Activated CD4-positive, alpha-beta T cell treated with anti-CD3 and anti-CD28 coated beads, Interleukin-2, amount 10 ng/mL, durations not matched to agents 7 days and 5 days (primary cell): ENCODE data around the gene OR51D1. TPM values are rescaled to one million over a fixed set of nuclear protein-coding genes. Genes with fewer than 3 reads are reported as not detected.
A peak's percentile ranks its signal among the peaks of the same experiment; 100 is the strongest.

Experiments used
- CTCF ChIA-PET: fragments of 350-600 bp; sonication (Branson Sonifier 250); formaldehyde crosslinking; loops from one replicate; lab custom pipeline; 2021; ENCODE audit warnings: antibody characterized with exemption; lab: Charles Lee
- POLR2A ChIA-PET: fragments of 350-600 bp; sonication (Branson Sonifier 250); formaldehyde crosslinking; loops from one replicate; lab custom pipeline; 2021; ENCODE audit warnings: antibody characterized with exemption; lab: Charles Lee
- DNase-seq: peaks from one replicate; pipeline ENCODE4 v3.0.0-alpha.2; 2020
- H3K27ac Mint-ChIP-seq: one replicate; pipeline ENCODE4 v1.8.0; 2021; ENCODE audit warnings: mild to moderate bottlenecking, moderate library complexity, mixed read lengths
- H3K27me3 Mint-ChIP-seq: one replicate; pipeline ENCODE4 v1.8.0; 2021; ENCODE audit warnings: mixed read lengths
- H3K36me3 Mint-ChIP-seq: one replicate; pipeline ENCODE4 v1.8.0; 2021; ENCODE audit warnings: low read depth, mixed read lengths
- H3K4me1 Mint-ChIP-seq: one replicate; pipeline ENCODE4 v1.8.0; 2021; ENCODE audit warnings: mixed read lengths
- H3K4me3 Mint-ChIP-seq: one replicate; pipeline ENCODE4 v1.8.0; 2021; ENCODE audit warnings: mild to moderate bottlenecking, moderate library complexity, mixed read lengths
- H3K9me3 Mint-ChIP-seq: one replicate; pipeline ENCODE4 v1.8.0; 2021; ENCODE audit warnings: mixed read lengths
- total RNA-seq, 2 experiments: library from RNA; stranded (reverse); gene quantifications; one replicate each; pipeline ENCODE4 v1.2.3, GENCODE V29; 2021

Gene OR51D1
- not detected for total RNA-seq

- H3K4me3 Mint-ChIP-seq = no peak within 1 kb of the TSS
- H3K4me1 Mint-ChIP-seq = no peaks in the 10 kb centered on the region
- no peaks in the 10 kb centered on the region for H3K36me3 Mint-ChIP-seq
- peak; percentile 74 for DNase-seq
- H3K9me3 Mint-ChIP-seq = no peaks in the 10 kb centered on the region
- POLR2A ChIA-PET = interaction anchor here (0.6 kb wide), 1 partner anchor 194 kb away, joined by 3 read pairs; no protein-coding TSS in a partner anchor
- H3K27me3 Mint-ChIP-seq = peaks cover 4% of the 10 kb centered on the region
- no peak within 1 kb of the TSS for H3K27ac Mint-ChIP-seq
- CTCF ChIA-PET = interaction anchor here (0.8 to 1.7 kb wide), 7 partner anchors 8 to 1254 kb away, joined by 3 to 6 read pairs (median 4); no protein-coding TSS in a partner anchor
These were observed at the start of gene OR51D1 for GRCh38 chr11:4636962-4637661. Gene OR51D1, plus strand, starts transcription at chr11:4637477. Its CDS starts 2,314 bp downstream, at chr11:4639791.

GRCh38 chr11:4589017-4589416 is 48.3 kb upstream of the OR51D1 start:
- Mint-ChIP-seq H3K4me1 (no peaks in the 10 kb centered on the region), H3K36me3 (no peaks in the 10 kb centered on the region), H3K4me3 (no peak overlapping the region), H3K27me3 (peaks cover 4% of the 10 kb centered on the region), H3K9me3 (no peaks in the 10 kb centered on the region), H3K27ac (no peak overlapping the region)
- ChIA-PET POLR2A (no interaction called here), CTCF (no interaction called here)
- no peak for DNase-seq

GRCh38 chr11:4593739-4594138 is 43.5 kb upstream of the OR51D1 start, which contains the start of gene OR52I1:
Gene OR52I1, plus strand, starts transcription at chr11:4594039. Its CDS starts 0 bp downstream, at chr11:4594039.
- Mint-ChIP-seq H3K4me1 (no peaks in the 10 kb centered on the region), H3K36me3 (peaks cover 9% of the 10 kb centered on the region), H3K9me3 (no peaks in the 10 kb centered on the region), H3K27me3 (no peaks in the 10 kb centered on the region), H3K27ac (no peak within 1 kb of the TSS), H3K4me3 (no peak within 1 kb of the TSS)
- no peak for DNase-seq
- ChIA-PET CTCF (interaction anchor here (1.3 kb wide), 1 partner anchor 12 kb away, joined by 3 read pairs; no protein-coding TSS in a partner anchor), POLR2A (no interaction called here)

GRCh38 chr11:4605057-4605456 is 32.2 kb upstream of the OR51D1 start:
- Mint-ChIP-seq H3K4me1 (peaks cover 31% of the 10 kb centered on the region), H3K9me3 (no peaks in the 10 kb centered on the region), H3K4me3 (no peak overlapping the region), H3K27me3 (no peaks in the 10 kb centered on the region), H3K36me3 (peaks cover 21% of the 10 kb centered on the region), H3K27ac (no peak overlapping the region)
- CTCF ChIA-PET = interaction anchor here (2.0 kb wide), 1 partner anchor 418 kb away, joined by 4 read pairs; no protein-coding TSS in a partner anchor
- no peak for DNase-seq
- POLR2A ChIA-PET = no interaction called here

- ChIA-PET POLR2A (no interaction called here), CTCF (interaction anchor here (0.8 to 0.9 kb wide), 3 partner anchors 11 to 15 kb away, joined by 3 read pairs; partner anchors contain the start of gene OR52I1)
- Mint-ChIP-seq H3K36me3 (peaks cover 14% of the 10 kb centered on the region), H3K9me3 (no peaks in the 10 kb centered on the region), H3K4me1 (peaks cover 37% of the 10 kb centered on the region), H3K27me3 (no peaks in the 10 kb centered on the region), H3K27ac (no peak overlapping the region), H3K4me3 (peak overlapping the region; percentile 91)
- no peak for DNase-seq
These were observed 30.9 kb upstream of the OR51D1 start for GRCh38 chr11:4606231-4607015.

DNA sequence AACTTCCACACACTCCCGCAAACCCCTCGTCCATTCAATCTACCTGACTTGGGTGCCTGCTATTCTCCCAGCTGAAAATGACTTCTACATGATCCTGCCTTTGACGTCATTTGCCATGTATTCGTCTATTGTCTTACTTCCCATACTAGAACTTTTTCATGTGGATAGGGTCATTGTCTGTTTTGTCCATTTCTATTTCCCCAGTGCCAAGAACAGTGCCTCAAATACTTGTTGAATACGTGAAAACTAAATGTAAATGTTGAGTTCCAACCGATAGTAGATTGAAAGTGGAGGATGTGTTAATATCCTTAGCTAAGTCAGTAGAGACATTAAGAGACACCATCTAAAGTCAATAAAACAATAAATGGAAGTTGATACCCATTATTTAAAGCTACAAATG is 30.2 kb upstream of the OR51D1 start:
- Mint-ChIP-seq H3K4me3 (peak overlapping the region; percentile 91), H3K9me3 (no peaks in the 10 kb centered on the region), H3K4me1 (peaks cover 37% of the 10 kb centered on the region), H3K27ac (peak overlapping the region; percentile 95), H3K36me3 (peaks cover 13% of the 10 kb centered on the region), H3K27me3 (no peaks in the 10 kb centered on the region)
- POLR2A ChIA-PET = no interaction called here
- CTCF ChIA-PET = interaction anchor here (0.8 to 0.9 kb wide), 2 partner anchors 12 to 15 kb away, joined by 3 read pairs; no protein-coding TSS in a partner anchor
- no peak for DNase-seq

GRCh38 chr11:4607781-4608666 is 29.3 kb upstream of the OR51D1 start, which contains the start of gene TRIM68:
Gene TRIM68, minus strand, starts transcription at chr11:4608231. Its CDS starts 2,727 bp downstream, at chr11:4605504.
- peak within 1 kb of the TSS; percentile 95 for H3K27ac Mint-ChIP-seq
- peak within 1 kb of the TSS; percentile 91 for H3K4me3 Mint-ChIP-seq
- no peaks in the 10 kb centered on the region for H3K27me3 Mint-ChIP-seq
- no peaks in the 10 kb centered on the region for H3K9me3 Mint-ChIP-seq
- CTCF ChIA-PET = no interaction called here
- H3K36me3 Mint-ChIP-seq = peaks cover 10% of the 10 kb centered on the region
- H3K4me1 Mint-ChIP-seq = peaks cover 37% of the 10 kb centered on the region
- DNase-seq = peak; percentile 96
- POLR2A ChIA-PET = no interaction called here

- POLR2A ChIA-PET = interaction anchor here (0.8 kb wide), 1 partner anchor 28 kb away, joined by 4 read pairs; no protein-coding TSS in a partner anchor
- Mint-ChIP-seq H3K4me1 (peaks cover 37% of the 10 kb centered on the region), H3K27me3 (peaks cover 6% of the 10 kb centered on the region), H3K27ac (peak overlapping the region; percentile 83), H3K9me3 (no peaks in the 10 kb centered on the region), H3K4me3 (peak overlapping the region; percentile 41), H3K36me3 (peaks cover 2% of the 10 kb centered on the region)
- CTCF ChIA-PET = no interaction called here
- peak; percentile 33 for DNase-seq
These were observed 26.9 kb upstream of the OR51D1 start for GRCh38 chr11:4610258-4610935.

GRCh38 chr11:4611986-4612385 is 25.3 kb upstream of the OR51D1 start:
- H3K27ac Mint-ChIP-seq = no peak overlapping the region
- ChIA-PET POLR2A (no interaction called here), CTCF (interaction anchor here (1.2 kb wide), 1 partner anchor 17 kb away, joined by 3 read pairs; no protein-coding TSS in a partner anchor)
- H3K4me3 Mint-ChIP-seq = no peak overlapping the region
- H3K27me3 Mint-ChIP-seq = peaks cover 6% of the 10 kb centered on the region
- peaks cover 2% of the 10 kb centered on the region for H3K9me3 Mint-ChIP-seq
- peaks cover 30% of the 10 kb centered on the region for H3K4me1 Mint-ChIP-seq
- no peaks in the 10 kb centered on the region for H3K36me3 Mint-ChIP-seq
- DNase-seq = no peak

DNA sequence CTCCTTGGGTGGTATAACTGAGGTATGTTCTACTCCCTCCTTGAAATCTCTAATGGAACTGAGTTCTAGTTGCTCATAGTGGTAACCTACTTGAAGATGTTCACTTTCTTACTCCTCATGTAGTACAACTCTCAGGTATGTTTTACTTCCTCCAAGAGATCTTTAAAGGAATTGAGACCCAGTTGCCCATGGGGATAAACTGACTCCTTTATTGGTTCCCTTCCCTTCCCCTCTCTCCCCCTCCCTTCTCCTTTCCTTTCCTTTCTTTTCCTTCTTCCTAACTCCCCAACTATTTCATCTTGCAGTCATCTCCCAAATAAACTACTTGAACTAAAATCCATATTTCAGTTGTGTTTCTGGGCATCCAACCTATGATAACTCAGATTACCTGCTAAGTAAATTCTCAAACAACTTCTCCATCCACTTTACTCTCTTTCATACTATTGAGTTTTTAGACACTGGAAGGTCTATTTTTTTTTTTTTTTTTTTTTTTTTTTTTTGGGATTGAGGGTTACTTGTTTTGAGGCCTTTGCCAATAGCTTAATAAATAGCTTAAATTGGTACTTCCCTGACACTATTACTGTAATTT is 21.3 kb upstream of the OR51D1 start:
- no peak overlapping the region for H3K27ac Mint-ChIP-seq
- H3K9me3 Mint-ChIP-seq = peaks cover 2% of the 10 kb centered on the region
- no peaks in the 10 kb centered on the region for H3K4me1 Mint-ChIP-seq
- ChIA-PET POLR2A (no interaction called here), CTCF (interaction anchor here (0.9 to 2.0 kb wide), 2 partner anchors 12 to 429 kb away, joined by 3 to 4 read pairs; no protein-coding TSS in a partner anchor)
- H3K4me3 Mint-ChIP-seq = no peak overlapping the region
- H3K36me3 Mint-ChIP-seq = no peaks in the 10 kb centered on the region
- peaks cover 13% of the 10 kb centered on the region for H3K27me3 Mint-ChIP-seq
- no peak for DNase-seq

DNA sequence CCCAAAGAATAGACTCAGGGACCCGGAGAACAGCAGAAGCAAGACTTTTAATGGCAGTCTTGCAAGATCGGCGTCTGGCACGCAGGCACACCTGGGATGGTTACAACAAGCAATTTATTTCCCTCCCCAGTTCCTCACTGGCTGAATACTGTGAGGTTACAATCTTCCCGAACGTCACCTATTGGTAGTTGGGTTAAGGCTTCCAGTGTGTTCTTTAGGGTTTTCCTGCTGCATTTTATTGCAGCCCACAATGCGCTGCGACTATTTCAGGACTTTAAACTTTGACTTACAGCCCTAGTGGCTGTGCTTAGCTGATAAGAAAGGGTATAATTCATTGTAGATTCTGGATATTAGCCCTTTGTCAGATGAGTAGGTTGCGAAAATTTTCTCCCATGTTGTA is 17.8 kb upstream of the OR51D1 start:
- ChIA-PET POLR2A (no interaction called here), CTCF (no interaction called here)
- Mint-ChIP-seq H3K9me3 (peaks cover 2% of the 10 kb centered on the region), H3K36me3 (no peaks in the 10 kb centered on the region), H3K27ac (no peak overlapping the region), H3K27me3 (peaks cover 13% of the 10 kb centered on the region), H3K4me3 (no peak overlapping the region), H3K4me1 (no peaks in the 10 kb centered on the region)
- DNase-seq = no peak
